Transverse colon (tissue), 4 donors: ENCODE data around the gene AMIGO1. TPM values are rescaled to one million over a fixed set of nuclear protein-coding genes. Genes with fewer than 3 reads are reported as not detected.

Experiments
- DNase-seq: peaks from one replicate; pipeline ENCODE4 v3.0.0-alpha.2; 2019
- H3K27ac ChIP-seq, 4 donors: fragments of 200-600 bp; sonication (generic); 2 replicates each; pipeline ENCODE4 v1.5.1; 2016 to 2018; ENCODE audit warnings: inconsistent platforms in 4 of 4
- H3K27me3 ChIP-seq: fragments of 200-600 bp; sonication (generic); 2 replicates; pipeline ENCODE4 v1.5.1; 2017; ENCODE audit warnings: inconsistent platforms
- H3K36me3 ChIP-seq, 4 donors: fragments of 200-600 bp; sonication (generic); 2 replicates each; pipeline ENCODE4 v1.5.1; 2017 to 2019; ENCODE audit warnings: inconsistent platforms in 4 of 4
- H3K4me1 ChIP-seq, 4 donors: fragments of 200-600 bp; sonication (generic); 2 replicates each; pipeline ENCODE4 v1.5.1; 2017 to 2020; ENCODE audit warnings: inconsistent platforms in 4 of 4
- H3K4me3 ChIP-seq, 4 donors: fragments of 200-600 bp; sonication (generic); 1 replicate in 1 of 4; 2 replicates in 3 of 4; pipeline versions ENCODE4 v1.5.1 to v1.6.1; 2017 to 2019; ENCODE audit warnings: inconsistent platforms in 4 of 4
- H3K9me3 ChIP-seq, 2 donors: fragments of 200-600 bp; sonication (generic); 2 replicates each; pipeline ENCODE4 v1.5.1; 2017 to 2019; ENCODE audit warnings: inconsistent platforms in 2 of 2
- CTCF ChIP-seq, 5 experiments: fragments of 200-600 bp in 3 of 5; fragments of 450-650 bp in 2 of 5; sonication (generic) in 3 of 5; IDR thresholded peaks; 1 replicate in 2 of 5; 2 replicates in 3 of 5; pipeline ENCODE4 v1.5.1; 2016 to 2017; ENCODE audit warnings: antibody characterized with exemption in 5 of 5, inconsistent platforms in 3 of 5, mild to moderate bottlenecking in 2 of 5, moderate library complexity in 1 of 5
- EP300 ChIP-seq: sonication (generic); formaldehyde crosslinking; IDR thresholded peaks from one replicate; pipeline ENCODE4 v1.6.1; 2017; ENCODE audit warnings: antibody characterized with exemption, low read depth
- POLR2A ChIP-seq: fragments of 450-650 bp; IDR thresholded peaks from one replicate; pipeline ENCODE4 v1.6.1; 2016; ENCODE audit warnings: antibody characterized with exemption, mild to moderate bottlenecking, moderate library complexity
- POLR2AphosphoS5 ChIP-seq, 3 donors: sonication (generic); formaldehyde crosslinking; IDR thresholded peaks; one replicate each; pipeline ENCODE4 v1.6.1; 2016; ENCODE audit warnings: antibody characterized with exemption in 3 of 3
- WGBS, 2 donors: methylation state at CpG; one replicate each; pipeline ENCODE4 v1.1.5; 2018; ENCODE audit warnings: low coverage in 1 of 2; 5-methylcytosine and 5-hydroxymethylcytosine counted together
- in situ Hi-C, 4 donors: fragments of 200-750 bp; cut with MboI; loops; one replicate each; pipeline versions ENCODE4 v1.15.0 to v1.15.1; 2017; ENCODE audit warnings: low sequenced_read_pairs in 3 of 4, low pct_ligation_motif_present in 1 of 4, low pct_unique_long_range_greater_than_20kb in 1 of 4
- intact Hi-C: fragments of 100-400 bp; cut with DNase I; formaldehyde crosslinking; loops from one replicate; pipeline ENCODE4 v1.15.1; 2023; ENCODE audit warnings: low total_unique reads
- total RNA-seq, 4 donors: library from RNA; depleted of rRNA; stranded (reverse); fragments of >200 nt; gene quantifications; one replicate each; pipeline ENCODE4 v1.1.0, GENCODE V29; 2016

Gene AMIGO1
- total RNA-seq, 4 donors from 2014 or later = 0.60 to 8.1 (median 3.5) TPM

GRCh38 chr1:109470245-109470644 is 39.3 kb downstream of the AMIGO1 start:
- TF ChIP-seq EP300 (no peak), POLR2AphosphoS5 (IDR thresholded peaks at IDR 0.05) (no peak), POLR2A (no peak), CTCF (IDR thresholded peaks at IDR 0.05) (no peak)
- H3K9me3 ChIP-seq = no peaks in the 10 kb centered on the region
- no peaks in the 10 kb centered on the region for H3K36me3 ChIP-seq
- in situ Hi-C loops (no loop called here), intact Hi-C loops (no loop called here)
- peaks cover 69% of the 10 kb centered on the region for H3K27me3 ChIP-seq
- H3K27ac ChIP-seq = no peak overlapping the region
- DNase-seq = no peak
- H3K4me3 ChIP-seq = no peak overlapping the region
- WGBS, 2 donors = 59 to 73% methylated on average over 5 to 6 of the region's 6 CpGs
- H3K4me1 ChIP-seq = peaks cover 0 to 19% (median 11%) of the 10 kb centered on the region in 4 donors

- WGBS, 2 donors = 12% methylated on average over 2 of the region's 2 CpGs; no CpG with 5 or more reads in 1 of the 2 donors
- Histone ChIP-seq H3K27ac (no peak overlapping the region), H3K9me3 (no peaks in the 10 kb centered on the region), H3K36me3 (no peaks in the 10 kb centered on the region), H3K4me3 (no peak overlapping the region), H3K4me1 (peaks cover 0 to 25% (median 12%) of the 10 kb centered on the region in 4 donors), H3K27me3 (peaks cover 83% of the 10 kb centered on the region)
- intact Hi-C loops (no loop called here), in situ Hi-C loops (no loop called here)
- no peak for DNase-seq
- TF ChIP-seq POLR2A = no peak
- TF ChIP-seq EP300 = no peak
- TF ChIP-seq CTCF (IDR thresholded peaks at IDR 0.05) = no peak
- no peak for TF ChIP-seq POLR2AphosphoS5 (IDR thresholded peaks at IDR 0.05)
Observed at GRCh38 chr1:109468903-109469302, 40.6 kb downstream of the AMIGO1 start.

- Histone ChIP-seq H3K9me3 (no peaks in the 10 kb centered on the region), H3K4me1 (peaks cover 0 to 25% (median 12%) of the 10 kb centered on the region in 4 donors), H3K27me3 (peaks cover 91% of the 10 kb centered on the region), H3K27ac (no peak overlapping the region), H3K4me3 (no peak overlapping the region), H3K36me3 (no peaks in the 10 kb centered on the region)
- 90% methylated on average over 1 of the region's 1 CpG; no CpG with 5 or more reads in 1 of the 2 donors for WGBS, 2 donors
- in situ Hi-C loops = no loop called here
- TF ChIP-seq CTCF (IDR thresholded peaks at IDR 0.05) (no peak), POLR2A (no peak), POLR2AphosphoS5 (IDR thresholded peaks at IDR 0.05) (no peak), EP300 (no peak)
- DNase-seq = no peak
- intact Hi-C loops = no loop called here
Observed at GRCh38 chr1:109468061-109468460, 41.5 kb downstream of the AMIGO1 start.

- peak overlapping the region; percentile 54 to 85 (median 70) for H3K27ac ChIP-seq
- TF ChIP-seq CTCF (IDR thresholded peaks at IDR 0.05) = no peak
- TF ChIP-seq POLR2A = no peak
- no peak for TF ChIP-seq EP300
- no peak for TF ChIP-seq POLR2AphosphoS5 (IDR thresholded peaks at IDR 0.05)
- H3K36me3 ChIP-seq = no peaks in the 10 kb centered on the region
- intact Hi-C loops (no loop called here), in situ Hi-C loops (no loop called here)
- H3K27me3 ChIP-seq = peaks cover 95% of the 10 kb centered on the region
- H3K9me3 ChIP-seq = no peaks in the 10 kb centered on the region
- peaks cover 0 to 25% (median 12%) of the 10 kb centered on the region in 4 donors for H3K4me1 ChIP-seq
- 12 to 30% methylated on average over 6 to 22 of the region's 23 CpGs for WGBS, 2 donors
- H3K4me3 ChIP-seq = peak overlapping the region; percentile 34 to 58 (median 52)
- DNase-seq = no peak
Observed at GRCh38 chr1:109467301-109467777, 42.2 kb downstream of the AMIGO1 start.
